ENCODE data around the gene TTF2.

Gene TTF2

GRCh38 chr1:117146575-117147340, 86.6 kb downstream of the TTF2 start:
- TF ChIP-seq, protein P1, sequence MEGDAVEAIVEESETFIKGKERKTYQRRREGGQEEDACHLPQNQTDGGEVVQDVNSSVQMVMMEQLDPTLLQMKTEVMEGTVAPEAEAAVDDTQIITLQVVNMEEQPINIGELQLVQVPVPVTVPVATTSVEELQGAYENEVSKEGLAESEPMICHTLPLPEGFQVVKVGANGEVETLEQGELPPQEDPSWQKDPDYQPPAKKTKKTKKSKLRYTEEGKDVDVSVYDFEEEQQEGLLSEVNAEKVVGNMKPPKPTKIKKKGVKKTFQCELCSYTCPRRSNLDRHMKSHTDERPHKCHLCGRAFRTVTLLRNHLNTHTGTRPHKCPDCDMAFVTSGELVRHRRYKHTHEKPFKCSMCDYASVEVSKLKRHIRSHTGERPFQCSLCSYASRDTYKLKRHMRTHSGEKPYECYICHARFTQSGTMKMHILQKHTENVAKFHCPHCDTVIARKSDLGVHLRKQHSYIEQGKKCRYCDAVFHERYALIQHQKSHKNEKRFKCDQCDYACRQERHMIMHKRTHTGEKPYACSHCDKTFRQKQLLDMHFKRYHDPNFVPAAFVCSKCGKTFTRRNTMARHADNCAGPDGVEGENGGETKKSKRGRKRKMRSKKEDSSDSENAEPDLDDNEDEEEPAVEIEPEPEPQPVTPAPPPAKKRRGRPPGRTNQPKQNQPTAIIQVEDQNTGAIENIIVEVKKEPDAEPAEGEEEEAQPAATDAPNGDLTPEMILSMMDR (IDR thresholded peaks at IDR 0.05), result no peak

DNA sequence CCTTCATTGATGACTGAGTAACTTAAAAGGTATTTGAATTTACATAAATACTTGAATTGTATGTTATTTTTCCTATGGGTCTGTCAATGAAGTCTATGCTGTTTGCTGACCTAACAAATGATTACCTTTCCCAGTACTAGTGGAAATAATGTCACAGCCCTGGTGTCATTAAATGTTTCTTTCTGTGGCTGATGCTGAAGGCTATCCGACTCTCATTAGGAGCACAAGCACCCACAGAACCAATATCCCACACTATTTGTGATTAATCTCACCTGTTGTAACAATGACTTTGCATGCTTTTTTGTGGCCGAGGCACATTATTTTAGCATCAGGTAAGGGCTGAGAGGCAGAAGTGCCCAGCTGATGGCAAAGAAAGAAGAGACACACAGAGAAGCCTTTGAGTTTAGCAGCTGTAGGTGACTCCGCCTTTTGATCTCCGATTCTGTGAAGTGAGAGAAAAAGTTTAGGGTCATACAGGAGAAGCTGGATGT, 87.3 kb downstream of the TTF2 start:
- TF ChIP-seq, protein P1 (IDR thresholded peaks at IDR 0.05), result no peak

DNA sequence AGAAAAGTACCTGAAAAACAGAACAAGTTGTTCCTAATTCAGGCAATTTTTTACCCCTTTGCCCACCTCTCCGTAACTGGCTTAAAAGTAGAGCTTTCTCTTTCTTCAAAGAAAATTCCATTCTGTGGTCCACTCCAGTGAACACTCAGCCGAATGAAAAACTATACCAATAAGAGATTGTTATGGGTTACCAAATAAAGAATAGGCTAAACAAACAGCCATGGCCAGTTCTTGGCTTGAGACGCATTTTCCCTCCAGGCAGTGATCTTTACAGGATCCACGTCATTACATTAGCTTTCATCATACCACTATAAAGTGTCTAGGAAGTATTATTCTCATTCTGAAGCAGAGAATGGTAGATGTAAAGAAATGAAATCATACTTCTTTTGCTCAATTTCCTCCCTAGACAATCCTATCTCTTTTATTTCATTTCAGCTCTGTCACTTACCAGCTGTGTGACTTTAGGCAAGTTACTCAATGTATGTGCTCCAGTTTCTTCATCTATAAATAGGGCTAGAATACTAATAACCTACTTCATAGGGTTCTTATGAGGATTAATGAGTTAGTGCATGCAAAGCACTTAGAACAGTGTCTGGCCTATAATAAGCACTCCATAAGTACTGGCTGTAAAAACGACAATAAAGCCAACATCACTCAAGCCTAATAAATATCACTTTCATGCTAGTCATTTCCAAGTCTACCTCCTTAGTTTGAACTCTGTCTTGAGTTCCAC, 87.9 kb downstream of the TTF2 start:
- TF ChIP-seq, protein P1 (IDR thresholded peaks at IDR 0.05), result no peak

DNA sequence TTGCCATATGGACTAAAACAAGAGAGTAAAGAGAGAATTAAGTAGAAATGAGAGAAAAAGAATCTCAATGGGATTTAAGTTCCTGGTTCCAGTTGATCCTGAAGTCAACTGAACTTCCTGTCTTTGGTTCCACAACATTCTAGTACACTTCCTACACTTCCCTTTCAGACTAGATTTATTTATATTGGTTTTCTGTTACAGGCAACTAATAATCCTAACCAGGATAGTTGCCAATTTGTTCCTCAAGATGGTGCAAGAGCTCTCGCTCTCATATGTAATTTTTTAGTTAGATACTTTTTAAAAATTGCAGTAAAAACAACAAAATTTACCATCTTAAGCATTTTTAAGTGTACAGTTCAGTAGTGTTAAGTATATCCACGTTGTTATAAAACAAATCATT, 90.2 kb downstream of the TTF2 start:
- TF ChIP-seq, protein P1 (IDR thresholded peaks at IDR 0.05), result no peak

Data from LNCAP (cell line).